Nephron (organoid): Measurements from ENCODE around the gene LTA.
A peak's percentile ranks its signal among the peaks of the same experiment; 100 is the strongest.

ENCODE experiments used
- H3K27ac Mint-ChIP-seq, 3 experiments: 2 replicates each; pipeline ENCODE4 v1.8.0; 2020; ENCODE audit warnings: mixed read lengths in 3 of 3, mild to moderate bottlenecking in 2 of 3, moderate library complexity in 1 of 3
- H3K27me3 Mint-ChIP-seq: 2 replicates; pipeline ENCODE4 v1.8.0; 2021; ENCODE audit warnings: low read depth, mild to moderate bottlenecking, moderate library complexity, mixed read lengths
- H3K36me3 Mint-ChIP-seq: 2 replicates; pipeline ENCODE4 v1.8.0; 2020; ENCODE audit warnings: low read depth, mixed read lengths
- H3K4me1 Mint-ChIP-seq: 2 replicates; pipeline ENCODE4 v1.8.0; 2020; ENCODE audit warnings: mixed read lengths
- H3K4me3 Mint-ChIP-seq, 3 experiments: 2 replicates each; pipeline ENCODE4 v1.8.0; 2020; ENCODE audit warnings: mild to moderate bottlenecking in 3 of 3, mixed read lengths in 3 of 3, moderate library complexity in 2 of 3
- H3K9me3 Mint-ChIP-seq: 2 replicates; pipeline ENCODE4 v1.8.0; 2020; ENCODE audit warnings: mixed read lengths
- TF ChIP-seq, protein P1 (sequence below), 3 experiments: fragments of 200-600 bp; sonication (generic); IDR thresholded peaks; one replicate each; pipeline ENCODE4 v1.5.0; 2021; ENCODE audit warnings: antibody characterized with exemption in 3 of 3; ENCODE audit not compliant: unreplicated experiment in 3 of 3

The LTA gene

DNA sequence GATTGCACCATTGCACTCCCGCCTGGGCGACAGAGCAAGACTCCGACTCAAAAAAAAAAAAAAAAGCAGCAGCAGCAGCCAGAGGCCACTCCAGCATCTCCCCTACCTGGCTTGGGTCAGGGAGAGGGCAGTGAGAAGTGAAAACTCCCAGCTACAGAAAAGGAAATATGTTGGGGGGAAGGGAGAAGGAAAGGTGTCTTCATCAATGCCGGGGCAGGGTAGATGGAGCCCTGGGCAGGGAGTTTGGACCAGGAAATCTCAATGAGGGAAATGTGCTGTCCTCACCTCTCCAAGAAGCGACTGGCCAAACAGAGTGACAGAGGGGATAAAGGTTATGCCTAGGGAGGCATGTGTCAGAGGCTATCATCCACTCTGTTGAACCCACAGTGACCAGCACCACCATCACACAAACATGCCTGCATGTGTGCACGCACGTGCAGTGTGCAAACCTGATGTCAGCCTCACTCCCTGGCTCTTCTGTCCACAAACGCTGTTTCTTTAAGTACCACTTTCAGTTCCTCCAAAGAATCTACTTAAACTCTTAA, 42.1 kb downstream of the LTA start:
- TF ChIP-seq, protein P1, sequence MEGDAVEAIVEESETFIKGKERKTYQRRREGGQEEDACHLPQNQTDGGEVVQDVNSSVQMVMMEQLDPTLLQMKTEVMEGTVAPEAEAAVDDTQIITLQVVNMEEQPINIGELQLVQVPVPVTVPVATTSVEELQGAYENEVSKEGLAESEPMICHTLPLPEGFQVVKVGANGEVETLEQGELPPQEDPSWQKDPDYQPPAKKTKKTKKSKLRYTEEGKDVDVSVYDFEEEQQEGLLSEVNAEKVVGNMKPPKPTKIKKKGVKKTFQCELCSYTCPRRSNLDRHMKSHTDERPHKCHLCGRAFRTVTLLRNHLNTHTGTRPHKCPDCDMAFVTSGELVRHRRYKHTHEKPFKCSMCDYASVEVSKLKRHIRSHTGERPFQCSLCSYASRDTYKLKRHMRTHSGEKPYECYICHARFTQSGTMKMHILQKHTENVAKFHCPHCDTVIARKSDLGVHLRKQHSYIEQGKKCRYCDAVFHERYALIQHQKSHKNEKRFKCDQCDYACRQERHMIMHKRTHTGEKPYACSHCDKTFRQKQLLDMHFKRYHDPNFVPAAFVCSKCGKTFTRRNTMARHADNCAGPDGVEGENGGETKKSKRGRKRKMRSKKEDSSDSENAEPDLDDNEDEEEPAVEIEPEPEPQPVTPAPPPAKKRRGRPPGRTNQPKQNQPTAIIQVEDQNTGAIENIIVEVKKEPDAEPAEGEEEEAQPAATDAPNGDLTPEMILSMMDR (IDR thresholded peaks at IDR 0.05; ENCODE audit: unreplicated experiment in 3 of 3), result no peak
- Mint-ChIP-seq H3K4me3 (no peak overlapping the region), H3K36me3 (no peaks in the 10 kb centered on the region), H3K9me3 (no peaks in the 10 kb centered on the region), H3K27me3 (no peaks in the 10 kb centered on the region), H3K27ac (peak overlapping the region; percentile 78 to 94 (median 86)), H3K4me1 (peaks cover 29% of the 10 kb centered on the region)

DNA sequence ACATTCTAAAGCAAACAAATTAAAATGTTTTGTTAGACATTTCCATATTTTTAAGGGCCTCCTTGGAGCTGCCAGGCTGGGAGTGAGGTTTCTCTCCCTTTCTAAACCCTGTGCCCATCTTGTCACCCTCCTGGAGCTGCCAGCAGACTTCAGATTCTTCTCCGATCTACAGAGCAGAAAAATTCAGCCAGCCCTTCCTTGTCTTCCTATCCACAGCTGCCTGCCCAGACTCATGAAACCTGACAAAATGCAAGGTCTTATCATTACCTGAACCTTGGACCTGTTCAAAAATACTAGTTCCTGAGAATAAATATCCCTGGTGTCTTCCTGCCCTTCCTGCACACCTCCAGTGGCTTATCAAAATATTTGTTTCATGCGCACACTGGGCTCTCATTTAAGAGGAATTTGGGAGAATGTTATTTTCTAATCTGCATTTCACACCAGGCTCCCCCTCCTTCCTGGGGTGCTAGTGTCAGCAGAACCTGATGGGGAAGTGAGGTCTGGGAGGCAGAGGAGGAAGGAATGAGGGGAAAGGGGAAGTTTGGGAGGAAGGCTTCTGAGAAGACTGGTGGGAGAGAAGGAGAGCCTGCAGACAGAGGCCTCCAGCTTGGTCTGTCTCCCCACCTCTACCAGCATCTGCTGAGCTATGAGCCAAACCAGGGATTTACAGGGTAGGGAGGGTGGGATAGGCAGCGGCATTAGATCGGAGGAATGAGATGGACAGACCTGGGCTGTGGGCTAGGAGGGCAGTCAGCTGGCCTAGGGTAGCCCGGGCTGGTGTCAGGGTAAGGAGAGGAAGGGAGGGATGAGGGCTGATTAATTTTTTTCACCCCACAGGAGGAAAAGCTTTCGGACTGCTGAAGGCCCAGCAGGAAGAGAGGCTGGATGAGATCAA, 42.8 kb downstream of the LTA start, which contains the start of gene AIF1:
TSS of gene AIF1 (plus strand) at position 551 of the 895 bp plus-strand sequence. CDS start at position 647, 96 bp downstream.
- H3K27ac Mint-ChIP-seq, result peak within 1 kb of the TSS; percentile 78 to 94 (median 86)
- TF ChIP-seq, protein P1 (IDR thresholded peaks at IDR 0.05; ENCODE audit: unreplicated experiment in 3 of 3), result no peak

DNA sequence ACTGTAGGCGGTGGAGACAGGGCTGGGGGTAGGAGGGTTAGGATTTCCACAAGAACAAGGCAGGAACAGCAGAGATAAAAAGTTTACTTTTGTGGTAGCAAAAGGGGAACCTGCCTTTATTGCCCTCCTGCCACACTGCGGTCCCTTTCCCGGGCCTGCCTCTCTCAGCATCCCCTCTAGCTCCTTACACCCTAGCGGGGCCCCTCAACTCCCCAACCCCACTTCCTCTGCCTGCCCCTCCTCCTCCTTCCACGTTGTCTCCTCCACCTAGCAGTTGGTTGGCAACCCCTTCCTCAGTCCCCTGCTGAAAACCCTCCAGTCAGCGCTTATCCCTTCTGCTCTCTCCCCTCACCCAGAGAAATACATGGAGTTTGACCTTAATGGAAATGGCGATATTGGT, 43.7 kb downstream of the LTA start:
- peaks cover 20% of the 10 kb centered on the region for H3K4me1 Mint-ChIP-seq
- H3K9me3 Mint-ChIP-seq, result no peaks in the 10 kb centered on the region
- TF ChIP-seq, protein P1 (IDR thresholded peaks at IDR 0.05; ENCODE audit: unreplicated experiment in 3 of 3), result no peak

More for the DNA sequence above, 42.8 kb downstream of the LTA start, which contains the start of gene AIF1:
- Mint-ChIP-seq H3K4me3 (peak within 1 kb of the TSS; percentile 53 to 69 (median 57)), H3K9me3 (no peaks in the 10 kb centered on the region), H3K4me1 (peaks cover 24% of the 10 kb centered on the region), H3K27me3 (no peaks in the 10 kb centered on the region), H3K36me3 (no peaks in the 10 kb centered on the region)

DNA sequence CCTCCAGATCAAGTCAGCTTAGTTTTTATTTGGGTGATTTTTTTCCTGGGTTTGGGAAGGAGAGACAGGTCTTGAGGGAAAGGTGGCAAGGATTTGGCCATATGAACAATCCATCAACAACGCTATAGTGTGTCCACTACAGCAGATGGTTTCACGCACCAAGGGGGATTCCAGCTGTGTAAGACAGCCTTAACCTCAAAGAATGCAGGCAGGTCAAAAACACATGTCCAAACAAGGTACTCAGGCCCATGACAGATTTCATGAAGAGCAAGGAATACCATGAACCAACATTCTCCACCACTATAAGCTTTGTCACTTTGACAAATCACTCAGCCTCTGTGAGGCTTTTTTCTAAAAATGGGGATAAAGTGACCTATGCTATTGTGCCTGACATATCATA, 44.9 kb downstream of the LTA start:
- Mint-ChIP-seq H3K27ac (peak overlapping the region; percentile 78 to 94 (median 86)), H3K4me3 (peak overlapping the region; percentile 43 to 71 (median 58)), H3K27me3 (no peaks in the 10 kb centered on the region), H3K36me3 (peaks cover under 1% of the 10 kb centered on the region), H3K9me3 (no peaks in the 10 kb centered on the region), H3K4me1 (peaks cover 18% of the 10 kb centered on the region)
- TF ChIP-seq, protein P1 (IDR thresholded peaks at IDR 0.05; ENCODE audit: unreplicated experiment in 3 of 3), result no peak

More for the DNA sequence above, 43.7 kb downstream of the LTA start:
- Mint-ChIP-seq H3K36me3 (no peaks in the 10 kb centered on the region), H3K27me3 (no peaks in the 10 kb centered on the region), H3K4me3 (peak overlapping the region; percentile 53 to 69 (median 57)), H3K27ac (peak overlapping the region; percentile 78 to 94 (median 86))

DNA sequence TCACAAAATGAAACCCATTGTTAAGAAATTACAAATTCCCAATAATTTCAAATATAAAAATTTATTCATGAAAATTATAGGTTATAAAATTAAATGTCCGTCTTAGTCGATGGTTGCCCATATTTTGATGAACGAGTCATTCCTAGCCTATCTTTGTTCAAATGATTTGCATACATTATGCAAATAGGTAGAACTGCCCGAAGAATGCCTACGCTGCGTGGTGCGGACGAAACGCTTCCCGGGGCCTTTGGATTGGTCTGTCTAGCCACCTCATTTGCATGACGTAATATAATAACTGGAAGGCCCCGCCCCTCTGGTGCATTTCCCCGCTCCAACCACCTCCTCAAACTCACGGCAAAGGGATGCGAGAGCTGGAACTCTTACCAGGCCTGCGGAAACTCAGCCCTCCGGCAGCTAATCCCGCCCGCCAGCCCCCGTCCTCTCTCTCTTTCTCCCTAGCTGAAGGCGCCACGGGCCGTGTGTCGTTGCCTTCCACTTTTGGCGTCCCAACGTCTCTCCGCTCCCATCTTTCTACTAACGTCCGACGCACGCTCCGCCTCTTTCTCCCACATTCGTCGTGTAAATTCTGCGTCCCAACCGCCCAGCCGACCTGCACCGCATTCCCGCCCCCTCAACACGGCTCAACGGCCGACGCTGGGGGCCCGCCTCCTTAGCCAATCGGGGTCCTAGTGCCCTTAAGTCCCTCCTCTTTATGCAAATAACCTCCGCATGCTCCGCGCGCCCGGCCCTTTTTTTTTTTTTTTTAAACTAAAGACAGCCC, 47.9 kb downstream of the LTA start:
- H3K27ac Mint-ChIP-seq, result peak overlapping the region; percentile 91 to 99 (median 98)
- TF ChIP-seq, protein P1 (IDR thresholded peaks at IDR 0.05; ENCODE audit: unreplicated experiment in 3 of 3), result no peak
- H3K9me3 Mint-ChIP-seq, result no peaks in the 10 kb centered on the region
- H3K4me3 Mint-ChIP-seq, result peak overlapping the region; percentile 86 to 90 (median 87)
- H3K4me1 Mint-ChIP-seq, result peaks cover 23% of the 10 kb centered on the region
- peaks cover 25% of the 10 kb centered on the region for H3K36me3 Mint-ChIP-seq
- no peaks in the 10 kb centered on the region for H3K27me3 Mint-ChIP-seq
